H9 (cell line): ENCODE data around the gene CXXC5. TPM values are rescaled to one million over a fixed set of nuclear protein-coding genes. Genes with fewer than 3 reads are reported as not detected.
A peak's percentile ranks its signal among the peaks of the same experiment; 100 is the strongest.

ENCODE experiments used
- DNase-seq: peaks from one replicate; pipeline ENCODE4 v3.0.0-alpha.2; 2017
- H2AFZ ChIP-seq: one replicate; pipeline ENCODE4 v1.6.1; 2013; ENCODE audit warnings: mild to moderate bottlenecking, low read length, control low read depth, moderate library complexity
- H2AK5ac ChIP-seq: 2 replicates; pipeline ENCODE4 v1.6.1; 2013; ENCODE audit warnings: low read length, control low read depth, mixed read lengths; ENCODE audit not compliant: insufficient read length
- H2BK120ac ChIP-seq: one replicate; pipeline ENCODE4 v1.6.1; 2013; ENCODE audit warnings: low read depth, mild to moderate bottlenecking, low read length, control low read depth, inconsistent platforms; ENCODE audit not compliant: poor library complexity, severe bottlenecking
- H2BK12ac ChIP-seq: 2 replicates; pipeline ENCODE4 v1.6.1; 2013; ENCODE audit warnings: low read length, control low read depth, mixed read lengths, low read depth; ENCODE audit not compliant: insufficient read length
- H2BK15ac ChIP-seq: 2 replicates; pipeline ENCODE4 v1.6.1; 2013; ENCODE audit warnings: low read depth, low read length, control low read depth
- H2BK20ac ChIP-seq: one replicate; pipeline ENCODE4 v1.6.1; 2013; ENCODE audit warnings: low read depth, mild to moderate bottlenecking, low read length, control low read depth, inconsistent platforms; ENCODE audit not compliant: poor library complexity, severe bottlenecking
- H2BK5ac ChIP-seq: 2 replicates; pipeline ENCODE4 v1.6.1; 2013; ENCODE audit warnings: low read length, control low read depth, mixed read lengths; ENCODE audit not compliant: insufficient read length
- H3K14ac ChIP-seq: 2 replicates; pipeline ENCODE4 v1.6.1; 2013; ENCODE audit warnings: low read length, control low read depth; ENCODE audit not compliant: insufficient read depth
- H3K18ac ChIP-seq: 2 replicates; pipeline ENCODE4 v1.6.1; 2013; ENCODE audit warnings: low read depth, mild to moderate bottlenecking, mixed read lengths, low read length, control low read depth; ENCODE audit not compliant: insufficient read length
- H3K23ac ChIP-seq: 2 replicates; pipeline ENCODE4 v1.6.1; 2013; ENCODE audit warnings: low read length, control low read depth, mixed read lengths, low read depth; ENCODE audit not compliant: insufficient read length
- H3K23me2 ChIP-seq: 2 replicates; pipeline ENCODE4 v1.6.1; 2013; ENCODE audit warnings: low read depth, mild to moderate bottlenecking, mixed read lengths, low read length, control low read depth; ENCODE audit not compliant: insufficient read length, poor library complexity, severe bottlenecking
- H3K27ac ChIP-seq: 2 replicates; pipeline ENCODE4 v1.5.1; 2013; ENCODE audit warnings: low read length, control low read depth, mixed read lengths, low read depth; ENCODE audit not compliant: insufficient read length
- H3K27me3 ChIP-seq: 2 replicates; pipeline ENCODE4 v1.6.1; 2013; ENCODE audit warnings: low read length, control low read depth, inconsistent platforms; ENCODE audit not compliant: insufficient read depth
- H3K4ac ChIP-seq: 2 replicates; pipeline ENCODE4 v1.6.1; 2013; ENCODE audit warnings: low read depth, mild to moderate bottlenecking, control low read depth, inconsistent platforms, low read length, moderate library complexity
- H3K4me1 ChIP-seq: 2 replicates; pipeline ENCODE4 v1.6.1; 2013; ENCODE audit warnings: low read length, control low read depth, inconsistent platforms; ENCODE audit not compliant: insufficient read depth
- H3K4me2 ChIP-seq: 2 replicates; pipeline ENCODE4 v1.6.1; 2013; ENCODE audit warnings: low read length, control low read depth, mixed read lengths; ENCODE audit not compliant: insufficient read length, insufficient read depth
- H3K56ac ChIP-seq: 2 replicates; pipeline ENCODE4 v1.6.1; 2013; ENCODE audit warnings: low read depth, mild to moderate bottlenecking, mixed read lengths, low read length, control low read depth; ENCODE audit not compliant: insufficient read length
- H3K79me1 ChIP-seq: 2 replicates; pipeline ENCODE4 v1.6.1; 2013; ENCODE audit warnings: low read depth, mild to moderate bottlenecking, moderate library complexity, low read length, control low read depth, inconsistent platforms; ENCODE audit not compliant: insufficient read depth, poor library complexity, severe bottlenecking
- H3K79me2 ChIP-seq: 2 replicates; pipeline ENCODE4 v1.6.1; 2013; ENCODE audit warnings: low read length, control low read depth, inconsistent platforms; ENCODE audit not compliant: insufficient read depth
- H3K9ac ChIP-seq: 2 replicates; pipeline ENCODE4 v1.6.1; 2013; ENCODE audit warnings: low read length, control low read depth, mixed read lengths; ENCODE audit not compliant: insufficient read length; ENCODE audit errors: extremely low read depth
- H3K9me3 ChIP-seq: one replicate; pipeline ENCODE4 v1.6.1; 2013; ENCODE audit warnings: low read depth, low read length, inconsistent platforms; ENCODE audit not compliant: control insufficient read depth
- H3T11ph ChIP-seq: one replicate; pipeline ENCODE4 v1.6.1; 2013; ENCODE audit warnings: mild to moderate bottlenecking, low read length, control low read depth, inconsistent platforms
- H4K20me1 ChIP-seq: one replicate; pipeline ENCODE4 v1.6.1; 2013; ENCODE audit not compliant: control insufficient read depth, insufficient read length, insufficient read depth
- H4K5ac ChIP-seq: 2 replicates; pipeline ENCODE4 v1.6.1; 2013; ENCODE audit warnings: low read depth, mild to moderate bottlenecking, mixed read lengths, low read length, control low read depth; ENCODE audit not compliant: insufficient read length
- H4K8ac ChIP-seq: replicated peaks from 2 replicates; pipeline ENCODE4 v1.6.1; 2013; ENCODE audit warnings: low read length, control low read depth, mixed read lengths, low read depth; ENCODE audit not compliant: insufficient read length
- H4K91ac ChIP-seq: 2 replicates; pipeline ENCODE4 v1.6.1; 2013; ENCODE audit warnings: low read depth, mild to moderate bottlenecking, moderate library complexity, mixed read lengths, low read length, control low read depth; ENCODE audit not compliant: insufficient read length
- H3K27ac Mint-ChIP-seq, 3 experiments: 2 replicates in 2 of 3; 3 replicates in 1 of 3; pipeline ENCODE4 v1.8.0; 2020 to 2021; ENCODE audit warnings: mixed read lengths in 3 of 3, mild to moderate bottlenecking in 1 of 3, moderate library complexity in 1 of 3
- H3K27me3 Mint-ChIP-seq: 2 replicates; pipeline ENCODE4 v1.8.0; 2021; ENCODE audit warnings: low read depth, mild to moderate bottlenecking, moderate library complexity, mixed read lengths
- H3K36me3 Mint-ChIP-seq, 3 experiments: 2 replicates in 2 of 3; 3 replicates in 1 of 3; pipeline ENCODE4 v1.8.0; 2020 to 2021; ENCODE audit warnings: low read depth in 3 of 3, mixed read lengths in 3 of 3; ENCODE audit not compliant: insufficient read depth in 1 of 3
- H3K4me1 Mint-ChIP-seq, 2 experiments: 2 replicates each; pipeline ENCODE4 v1.8.0; 2020; ENCODE audit warnings: mixed read lengths in 2 of 2
- H3K4me3 Mint-ChIP-seq, 2 experiments: 2 replicates in 1 of 2; 3 replicates in 1 of 2; pipeline ENCODE4 v1.8.0; 2020 to 2021; ENCODE audit warnings: mild to moderate bottlenecking in 2 of 2, mixed read lengths in 2 of 2, moderate library complexity in 1 of 2
- H3K9me3 Mint-ChIP-seq, 2 experiments: 2 replicates in 1 of 2; 3 replicates in 1 of 2; pipeline ENCODE4 v1.8.0; 2020; ENCODE audit warnings: mild to moderate bottlenecking in 2 of 2, mixed read lengths in 2 of 2, moderate library complexity in 1 of 2
- WGBS: extraction: QIAGEN DNeasy Blood & Tissue Kit; methylation state at CpG from one replicate; pipeline ENCODE4 v1.1.7; 2013; ENCODE audit warnings: missing lambda C conversion rate, low lambda C conversion rate, mixed read lengths; ENCODE audit not compliant: insufficient read length; ENCODE audit errors: extremely low coverage; 5-methylcytosine and 5-hydroxymethylcytosine counted together
- total RNA-seq: library from RNA; stranded (reverse); gene quantifications from 2 replicates; pipeline ENCODE4 v1.2.1, GENCODE V29; 2021
- TF ChIP-seq, protein P1 (sequence below): fragments of 200-600 bp; sonication (generic); conservative IDR thresholded peaks from 3 replicates; pipeline ENCODE4 v1.8.0; 2021; ENCODE audit warnings: antibody characterized with exemption, mild to moderate bottlenecking

Gene CXXC5
- total RNA-seq, 1 experiment from 2014 or later: 105 TPM

DNA sequence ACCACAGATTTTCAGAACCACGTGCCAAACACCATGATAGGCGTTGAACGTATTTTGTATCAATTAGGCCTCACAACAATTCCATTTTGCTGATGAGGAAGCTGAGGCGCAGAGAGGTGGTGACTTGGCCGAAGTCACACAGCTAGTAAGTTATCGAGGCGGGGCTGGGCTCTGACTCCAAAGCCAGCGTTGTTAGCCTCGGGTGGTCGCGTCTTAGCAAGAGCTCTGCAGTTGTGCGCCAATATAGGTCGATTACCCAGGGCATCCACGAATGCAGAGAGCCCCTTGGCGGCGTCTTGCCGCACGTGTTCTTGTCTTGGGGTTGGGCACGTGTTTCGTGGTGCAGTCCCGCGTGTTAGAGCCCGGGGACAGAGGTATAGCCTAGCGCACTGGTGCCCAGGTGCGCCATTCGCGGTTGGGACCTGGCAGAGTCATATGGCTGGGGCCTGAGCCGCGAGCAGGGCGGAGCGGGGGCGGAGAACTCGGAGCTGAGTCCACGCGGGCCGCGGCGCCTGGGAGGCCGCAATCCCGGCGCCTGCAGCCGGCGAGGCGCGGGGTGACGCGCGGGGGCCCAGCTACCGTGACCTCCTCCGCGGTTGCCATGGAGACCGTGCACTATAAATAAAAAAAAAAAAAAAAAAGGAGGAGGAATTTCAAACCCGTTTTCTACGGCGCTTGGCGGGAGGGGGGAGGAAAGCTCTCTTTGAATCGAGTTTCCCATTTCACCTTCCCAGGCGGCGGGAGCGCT lies 62.3 kb downstream of the CXXC5 start:
- TF ChIP-seq, protein P1, sequence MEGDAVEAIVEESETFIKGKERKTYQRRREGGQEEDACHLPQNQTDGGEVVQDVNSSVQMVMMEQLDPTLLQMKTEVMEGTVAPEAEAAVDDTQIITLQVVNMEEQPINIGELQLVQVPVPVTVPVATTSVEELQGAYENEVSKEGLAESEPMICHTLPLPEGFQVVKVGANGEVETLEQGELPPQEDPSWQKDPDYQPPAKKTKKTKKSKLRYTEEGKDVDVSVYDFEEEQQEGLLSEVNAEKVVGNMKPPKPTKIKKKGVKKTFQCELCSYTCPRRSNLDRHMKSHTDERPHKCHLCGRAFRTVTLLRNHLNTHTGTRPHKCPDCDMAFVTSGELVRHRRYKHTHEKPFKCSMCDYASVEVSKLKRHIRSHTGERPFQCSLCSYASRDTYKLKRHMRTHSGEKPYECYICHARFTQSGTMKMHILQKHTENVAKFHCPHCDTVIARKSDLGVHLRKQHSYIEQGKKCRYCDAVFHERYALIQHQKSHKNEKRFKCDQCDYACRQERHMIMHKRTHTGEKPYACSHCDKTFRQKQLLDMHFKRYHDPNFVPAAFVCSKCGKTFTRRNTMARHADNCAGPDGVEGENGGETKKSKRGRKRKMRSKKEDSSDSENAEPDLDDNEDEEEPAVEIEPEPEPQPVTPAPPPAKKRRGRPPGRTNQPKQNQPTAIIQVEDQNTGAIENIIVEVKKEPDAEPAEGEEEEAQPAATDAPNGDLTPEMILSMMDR: no peak
- H2BK20ac ChIP-seq: no peak overlapping the region
- no peak overlapping the region for H2AFZ ChIP-seq
- peak overlapping the region; percentile 58 to 95 (median 86); a peak in 5 of 7 replicates for H3K27ac Mint-ChIP-seq
- H3K18ac ChIP-seq: peak overlapping the region; percentile 65
- no peaks in the 10 kb centered on the region for H3K36me3 Mint-ChIP-seq
- H4K91ac ChIP-seq: no peak overlapping the region
- no peak overlapping the region for H3K23ac ChIP-seq
- no peak overlapping the region for H2BK15ac ChIP-seq
- H3K9ac ChIP-seq: no peak overlapping the region
- peaks cover 7% of the 10 kb centered on the region for H3K23me2 ChIP-seq
- no peak overlapping the region for H3T11ph ChIP-seq
- H4K8ac ChIP-seq: no peak overlapping the region
- H3K4me3 Mint-ChIP-seq: peak overlapping the region; percentile 55 to 78
- no peak overlapping the region; the same call in 1 of the 2 replicates for H3K4ac ChIP-seq
- H3K27me3 ChIP-seq: no peaks in the 10 kb centered on the region
- no peaks in the 10 kb centered on the region for H3K79me1 ChIP-seq
- no peaks in the 10 kb centered on the region for H3K79me2 ChIP-seq
- no peak overlapping the region for H3K27ac ChIP-seq
- H3K4me2 ChIP-seq: peak overlapping the region; percentile 68
- H2AK5ac ChIP-seq: no peak overlapping the region
- peak; percentile 88 for DNase-seq
- peaks cover 41 to 45% of the 10 kb centered on the region in 2 experiments for H3K4me1 Mint-ChIP-seq
- H3K56ac ChIP-seq: no peak overlapping the region
- H2BK12ac ChIP-seq: no peak overlapping the region
- WGBS: no CpG with 5 or more reads among the region's 60 CpGs
- H2BK120ac ChIP-seq: peak overlapping the region; percentile 96
- no peak overlapping the region for H4K5ac ChIP-seq
- no peak overlapping the region for H2BK5ac ChIP-seq
- H3K14ac ChIP-seq: peak overlapping the region; percentile 81
- H3K9me3 ChIP-seq: no peaks in the 10 kb centered on the region
- H3K27me3 Mint-ChIP-seq: peaks cover 22% of the 10 kb centered on the region
- H3K4me1 ChIP-seq: peaks cover 23% of the 10 kb centered on the region; the same call in 1 of the 2 replicates
- H3K9me3 Mint-ChIP-seq: no peaks in the 10 kb centered on the region
- no peaks in the 10 kb centered on the region for H4K20me1 ChIP-seq
